22Rv1 (cell line): Measurements from ENCODE around the gene ALG6.

Experiments used
- CTCF ChIP-seq: fragments of 450-650 bp; IDR thresholded peaks from 2 replicates; pipeline ENCODE4 v1.5.1; 2017; ENCODE audit warnings: mild to moderate bottlenecking
- ZFX ChIP-seq: fragments of 450-650 bp; IDR thresholded peaks from 2 replicates; pipeline ENCODE4 v1.6.1; 2017; ENCODE audit warnings: antibody characterized with exemption, borderline replicate concordance

- TF ChIP-seq CTCF (no peak), ZFX (no peak)
These were observed 120.1 kb downstream of the ALG6 start for GRCh38 chr1:63487336-63488065.
